Stimulated activated naive B cell treated with anti-CD40 and anti-IgM and Interleukin-4, amounts not matched to agents 10 μg/mL and 1 μg/mL and 100 μg/mL, for 72 hours (primary cell): ENCODE data around the gene AKR1C4.
"Not testable (repeated sequence)": the region's sequence is repeated elsewhere in the genome, so short reads cannot be mapped to it uniquely, and the experiment has no call there.

Experiments used
- ATAC-seq, 2 donors: fragments of 150-1000 bp; cut with Tn5 transposase; replicated peaks; 2 replicates each; pipeline ENCODE4 v1.10.0; 2021; ENCODE audit warnings: moderate library complexity in 1 of 2
- DNase-seq: peaks from one replicate; pipeline ENCODE4 v3.0.0; 2021
- H3K27ac Mint-ChIP-seq: one replicate; pipeline ENCODE4 v1.8.0; 2022; ENCODE audit warnings: mild to moderate bottlenecking, mixed read lengths
- H3K27me3 Mint-ChIP-seq, 2 donors: one replicate each; pipeline ENCODE4 v1.8.0; 2022; ENCODE audit warnings: mixed read lengths in 2 of 2
- H3K36me3 Mint-ChIP-seq, 2 donors: one replicate each; pipeline ENCODE4 v1.8.0; 2022; ENCODE audit warnings: mixed read lengths in 2 of 2, mild to moderate bottlenecking in 1 of 2
- H3K4me1 Mint-ChIP-seq, 2 donors: one replicate each; pipeline ENCODE4 v1.8.0; 2022; ENCODE audit warnings: mixed read lengths in 2 of 2, mild to moderate bottlenecking in 1 of 2
- H3K4me3 Mint-ChIP-seq, 2 donors: one replicate each; pipeline ENCODE4 v1.8.0; 2022; ENCODE audit warnings: mild to moderate bottlenecking in 2 of 2, mixed read lengths in 2 of 2, moderate library complexity in 1 of 2
- H3K9me3 Mint-ChIP-seq, 2 donors: one replicate each; pipeline ENCODE4 v1.8.0; 2022; ENCODE audit warnings: mixed read lengths in 2 of 2, mild to moderate bottlenecking in 1 of 2

Gene AKR1C4

GRCh38 chr10:5229019-5229418, 32.4 kb downstream of the AKR1C4 start:
- H3K27me3 Mint-ChIP-seq = no peaks in the 10 kb centered on the region
- DNase-seq = no peak
- ATAC-seq = no peak
- no peaks in the 10 kb centered on the region for H3K4me1 Mint-ChIP-seq
- no peak overlapping the region for H3K27ac Mint-ChIP-seq
- H3K9me3 Mint-ChIP-seq = peaks cover 2 to 3% of the 10 kb centered on the region in 2 donors
- H3K4me3 Mint-ChIP-seq = no peak overlapping the region
- H3K36me3 Mint-ChIP-seq = no peaks in the 10 kb centered on the region

DNA sequence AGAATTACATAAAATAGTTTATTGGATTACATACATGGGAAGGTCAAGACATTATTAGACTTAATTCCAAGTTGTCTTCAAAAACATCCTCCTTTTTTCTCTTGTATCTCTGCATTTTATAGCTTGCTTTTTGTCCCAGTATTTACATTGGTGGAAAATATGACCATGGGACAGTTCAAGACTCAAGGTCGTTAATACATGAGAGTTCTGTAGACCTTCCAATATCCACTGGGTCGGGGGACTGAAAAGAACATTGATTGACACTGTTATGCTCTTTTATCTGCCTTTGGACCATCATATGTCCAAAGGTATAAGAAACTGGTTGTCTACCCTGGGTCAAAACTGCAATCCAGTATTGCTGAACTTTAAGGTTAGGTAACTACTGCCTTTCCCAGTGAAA, 36.7 kb downstream of the AKR1C4 start:
- ATAC-seq = no peak
- no peak for DNase-seq
- Mint-ChIP-seq H3K27me3 (peaks cover 0 to 10% of the 10 kb centered on the region in 2 donors), H3K36me3 (peaks cover 0 to 2% of the 10 kb centered on the region in 2 donors), H3K4me3 (no peak overlapping the region), H3K4me1 (no peaks in the 10 kb centered on the region), H3K9me3 (peaks cover 15 to 21% of the 10 kb centered on the region in 2 donors), H3K27ac (no peak overlapping the region)

GRCh38 chr10:5234106-5234860, 37.6 kb downstream of the AKR1C4 start:
- Mint-ChIP-seq H3K9me3 (peaks cover 16 to 18% of the 10 kb centered on the region in 2 donors), H3K36me3 (peaks cover 0 to 2% of the 10 kb centered on the region in 2 donors), H3K4me3 (no peak overlapping the region), H3K27ac (no peak overlapping the region), H3K27me3 (peaks cover 0 to 11% of the 10 kb centered on the region in 2 donors), H3K4me1 (no peaks in the 10 kb centered on the region)
- no peak for DNase-seq
- ATAC-seq = no peak

GRCh38 chr10:5237541-5237940, 40.9 kb downstream of the AKR1C4 start:
- H3K4me1 Mint-ChIP-seq, H3K27ac Mint-ChIP-seq, ATAC-seq, DNase-seq, H3K36me3 Mint-ChIP-seq, H3K4me3 Mint-ChIP-seq: not testable (repeated sequence)
- peaks cover 0 to 11% of the 10 kb centered on the region in 2 donors for H3K27me3 Mint-ChIP-seq
- peaks cover 18% of the 10 kb centered on the region in 2 donors for H3K9me3 Mint-ChIP-seq

GRCh38 chr10:5242585-5242984, 45.9 kb downstream of the AKR1C4 start:
- DNase-seq = no peak
- Mint-ChIP-seq H3K4me3 (no peak overlapping the region), H3K36me3 (peaks cover 0 to 2% of the 10 kb centered on the region in 2 donors), H3K4me1 (no peaks in the 10 kb centered on the region), H3K27ac (no peak overlapping the region), H3K27me3 (peaks cover 0 to 9% of the 10 kb centered on the region in 2 donors), H3K9me3 (peaks cover 7 to 10% of the 10 kb centered on the region in 2 donors)
- no peak for ATAC-seq

- H3K27ac Mint-ChIP-seq = no peak overlapping the region
- DNase-seq = no peak
- no peaks in the 10 kb centered on the region for H3K36me3 Mint-ChIP-seq
- H3K27me3 Mint-ChIP-seq = no peaks in the 10 kb centered on the region
- no peaks in the 10 kb centered on the region for H3K4me1 Mint-ChIP-seq
- H3K4me3 Mint-ChIP-seq = no peak overlapping the region
- peaks cover 0 to 2% of the 10 kb centered on the region in 2 donors for H3K9me3 Mint-ChIP-seq
- no peak for ATAC-seq
These were observed 46.9 kb downstream of the AKR1C4 start for GRCh38 chr10:5243521-5243987.

DNA sequence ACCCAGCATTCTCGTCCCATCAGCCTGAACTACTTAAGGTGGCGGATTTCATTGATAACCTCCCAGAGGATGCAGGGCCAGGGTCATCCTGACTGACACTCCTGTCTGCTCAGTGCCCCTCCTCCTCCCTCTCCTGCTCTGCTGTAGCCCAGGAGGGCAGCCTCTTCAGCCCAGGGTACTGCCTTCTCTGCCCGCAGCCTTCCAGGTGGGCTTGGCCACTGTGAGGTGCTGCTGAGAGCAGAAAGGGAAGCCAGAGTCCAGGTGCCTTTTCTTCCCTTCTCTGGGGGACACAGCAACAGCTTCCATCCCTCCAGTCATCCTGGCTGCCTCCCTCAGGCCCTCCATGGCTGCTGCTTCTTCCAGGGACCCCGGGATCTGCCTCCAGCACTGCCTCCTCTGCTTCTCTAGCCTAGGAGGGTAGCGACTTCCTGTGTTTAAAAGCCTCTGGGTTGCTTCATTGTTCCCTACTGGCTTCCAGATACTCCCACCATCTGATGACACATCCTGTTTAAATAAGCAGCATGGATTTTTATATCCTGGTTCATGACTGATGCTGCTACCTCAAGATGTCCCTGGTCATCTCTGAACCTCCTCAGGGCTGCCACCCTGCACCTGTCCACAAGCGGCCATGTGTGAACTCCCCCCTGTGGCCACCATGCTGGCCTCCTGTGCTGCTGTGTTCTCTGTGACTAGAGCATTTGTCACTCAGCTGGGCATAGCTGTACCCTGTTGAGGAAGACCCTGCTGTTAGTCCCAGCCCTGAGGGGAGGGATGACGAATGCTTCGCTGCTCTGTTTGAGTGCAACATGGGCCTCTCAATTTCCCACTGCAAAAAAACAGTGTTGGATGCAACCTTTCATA, 55.8 kb downstream of the AKR1C4 start:
- no peaks in the 10 kb centered on the region for H3K4me1 Mint-ChIP-seq
- H3K4me3 Mint-ChIP-seq = no peak overlapping the region
- ATAC-seq (no peak), DNase-seq (no peak)
- H3K36me3 Mint-ChIP-seq = no peaks in the 10 kb centered on the region
- H3K27me3 Mint-ChIP-seq = peaks cover 0 to 6% of the 10 kb centered on the region in 2 donors
- H3K9me3 Mint-ChIP-seq = peaks cover 0 to 4% of the 10 kb centered on the region in 2 donors
- H3K27ac Mint-ChIP-seq = no peak overlapping the region

GRCh38 chr10:5254488-5254887, 57.9 kb downstream of the AKR1C4 start:
- Mint-ChIP-seq H3K4me3 (no peak overlapping the region), H3K36me3 (no peaks in the 10 kb centered on the region), H3K27ac (no peak overlapping the region), H3K4me1 (no peaks in the 10 kb centered on the region), H3K27me3 (peaks cover 0 to 6% of the 10 kb centered on the region in 2 donors), H3K9me3 (peaks cover 0 to 4% of the 10 kb centered on the region in 2 donors)
- DNase-seq = no peak
- no peak for ATAC-seq

- H3K9me3 Mint-ChIP-seq, DNase-seq, H3K36me3 Mint-ChIP-seq, H3K4me3 Mint-ChIP-seq, H3K27me3 Mint-ChIP-seq, H3K27ac Mint-ChIP-seq, H3K4me1 Mint-ChIP-seq, ATAC-seq: not testable (repeated sequence)
These were observed 61.1 kb downstream of the AKR1C4 start for GRCh38 chr10:5257768-5258167.

DNA sequence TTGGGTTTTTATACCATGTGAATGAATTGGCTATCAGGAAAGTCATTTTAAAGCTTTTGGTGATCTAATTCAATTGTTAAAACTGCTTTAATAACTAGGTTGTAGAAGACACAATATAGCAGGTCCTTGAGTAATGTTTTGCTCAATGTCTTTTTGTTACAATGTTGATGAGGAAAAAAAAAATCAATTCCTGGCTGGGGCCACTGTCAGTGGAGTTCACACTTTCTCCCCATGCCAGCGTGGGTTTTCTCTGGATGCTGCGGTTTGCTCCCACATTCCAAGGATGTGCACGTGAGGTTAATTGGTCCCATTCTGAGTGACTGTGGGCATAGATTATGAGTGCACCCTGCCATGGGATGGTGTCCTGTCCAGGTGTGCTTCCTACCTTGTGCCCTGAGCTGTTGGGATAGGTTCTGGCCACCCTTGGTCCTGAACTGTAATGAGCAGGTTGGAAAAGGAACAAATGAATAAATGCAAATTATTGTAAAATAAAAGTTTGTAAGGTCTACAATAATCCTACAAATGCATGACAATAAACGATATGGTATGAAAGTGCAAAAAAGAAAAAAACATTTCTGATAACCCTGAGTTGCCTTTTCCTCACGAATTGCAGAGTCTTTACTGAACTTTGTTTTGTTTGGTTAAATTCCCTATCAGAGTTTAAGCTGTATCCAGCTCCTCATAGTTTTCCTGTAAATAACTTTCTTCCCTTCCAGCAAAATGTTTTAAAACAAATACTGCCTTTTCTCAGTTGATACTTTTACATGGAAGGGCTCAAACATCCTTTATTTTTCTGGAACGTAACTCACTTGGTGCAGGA, 62.7 kb downstream of the AKR1C4 start:
- H3K9me3 Mint-ChIP-seq = peaks cover 0 to 6% of the 10 kb centered on the region in 2 donors
- no peak for DNase-seq
- H3K4me3 Mint-ChIP-seq = no peak overlapping the region
- H3K4me1 Mint-ChIP-seq = no peaks in the 10 kb centered on the region
- no peak for ATAC-seq
- no peak overlapping the region for H3K27ac Mint-ChIP-seq
- H3K36me3 Mint-ChIP-seq = no peaks in the 10 kb centered on the region
- peaks cover 0 to 4% of the 10 kb centered on the region in 2 donors for H3K27me3 Mint-ChIP-seq

DNA sequence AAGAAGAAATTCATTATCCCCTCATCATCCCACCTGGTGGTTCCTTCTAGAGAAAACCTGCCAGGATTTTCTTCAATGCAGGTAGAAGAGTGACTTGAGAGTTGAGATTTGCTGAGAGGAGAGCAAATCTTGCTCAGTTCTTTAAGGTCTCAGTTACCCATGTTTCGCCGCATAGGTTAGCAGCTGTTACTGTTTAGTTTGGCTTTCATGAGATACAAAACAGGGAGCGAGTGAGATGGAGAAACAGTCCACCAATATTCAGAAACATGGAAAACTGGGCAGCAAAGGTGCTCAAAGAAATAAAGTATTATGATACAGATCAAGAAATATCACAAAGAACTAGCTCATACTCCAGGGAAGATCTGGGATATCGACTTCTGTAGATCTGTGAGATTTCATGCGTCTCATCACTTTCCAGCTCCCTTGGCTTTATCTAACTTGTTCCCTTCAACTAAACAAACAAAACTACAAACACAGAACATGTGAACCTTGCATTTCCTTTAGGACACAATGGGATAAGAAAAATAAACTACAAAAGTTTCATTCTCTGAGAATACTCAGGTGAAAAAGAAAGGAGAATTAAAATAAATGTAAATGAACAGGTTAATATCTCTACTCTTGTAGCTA, 63.4 kb downstream of the AKR1C4 start:
- Mint-ChIP-seq H3K9me3 (peaks cover 0 to 6% of the 10 kb centered on the region in 2 donors), H3K27ac (no peak overlapping the region), H3K36me3 (no peaks in the 10 kb centered on the region), H3K27me3 (peaks cover 0 to 4% of the 10 kb centered on the region in 2 donors), H3K4me3 (no peak overlapping the region), H3K4me1 (no peaks in the 10 kb centered on the region)
- ATAC-seq (no peak), DNase-seq (no peak)

GRCh38 chr10:5260828-5261227, 64.2 kb downstream of the AKR1C4 start:
- no peak for DNase-seq
- no peak for ATAC-seq
- H3K36me3 Mint-ChIP-seq = no peaks in the 10 kb centered on the region
- H3K27me3 Mint-ChIP-seq = peaks cover 0 to 4% of the 10 kb centered on the region in 2 donors
- no peak overlapping the region for H3K27ac Mint-ChIP-seq
- no peak overlapping the region for H3K4me3 Mint-ChIP-seq
- peaks cover 0 to 8% of the 10 kb centered on the region in 2 donors for H3K9me3 Mint-ChIP-seq
- H3K4me1 Mint-ChIP-seq = no peaks in the 10 kb centered on the region

DNA sequence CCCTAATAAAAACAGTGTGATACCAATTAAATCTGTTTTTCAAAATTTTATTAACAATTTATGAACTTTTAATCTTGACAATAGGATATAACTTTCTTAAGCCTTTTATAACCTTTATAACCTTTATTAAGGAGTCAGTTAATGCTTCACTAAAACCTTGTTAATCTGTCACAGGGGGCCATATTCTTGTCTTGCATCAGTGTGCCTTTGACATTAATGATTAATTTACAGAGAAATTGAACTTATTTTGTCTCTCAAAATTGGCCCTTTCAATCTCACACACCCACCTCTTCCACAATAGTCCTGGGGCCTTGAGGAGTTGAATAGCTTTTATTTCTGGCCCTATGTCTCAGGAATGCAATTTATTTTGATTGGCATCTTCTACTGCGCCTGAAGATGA, 68.5 kb downstream of the AKR1C4 start:
- no peak for DNase-seq
- no peak for ATAC-seq
- peaks cover 5 to 6% of the 10 kb centered on the region in 2 donors for H3K9me3 Mint-ChIP-seq
- H3K4me1 Mint-ChIP-seq = no peaks in the 10 kb centered on the region
- no peak overlapping the region for H3K27ac Mint-ChIP-seq
- H3K27me3 Mint-ChIP-seq = peaks cover 0 to 4% of the 10 kb centered on the region in 2 donors
- H3K36me3 Mint-ChIP-seq = no peaks in the 10 kb centered on the region
- no peak overlapping the region for H3K4me3 Mint-ChIP-seq
